ENCODE measurements around the gene WNT7A. TPM values are rescaled to one million over a fixed set of nuclear protein-coding genes. Genes with fewer than 3 reads are reported as not detected.

The WNT7A gene
- polyA plus RNA-seq, 2 donors, result 0.09 to 0.37 TPM

- WGBS, 2 donors, result 77 to 83% methylated on average over 5 of the region's 5 CpGs
- Histone ChIP-seq H3K27ac (ENCODE audit: low read depth in 2 of 2, low read length in 1 of 2) (no peak overlapping the region), H3K4me3 (ENCODE audit: low read depth in 1 of 2, low read length in 2 of 2) (no peak overlapping the region), H3K9me3 (ENCODE audit: control insufficient read depth in 2 of 2, insufficient read depth in 1 of 2, low read depth in 1 of 2, low read length in 1 of 2) (no peaks in the 10 kb centered on the region), H3K27me3 (ENCODE audit: control insufficient read depth in 1 of 2, insufficient read depth in 2 of 2, low read length in 2 of 2) (no peaks in the 10 kb centered on the region), H3K4me1 (ENCODE audit: control insufficient read depth in 2 of 2, insufficient read depth in 2 of 2, low read length in 1 of 2) (no peaks in the 10 kb centered on the region), H3K36me3 (ENCODE audit: control insufficient read depth in 2 of 2, insufficient read depth in 2 of 2, low read length in 1 of 2) (no peaks in the 10 kb centered on the region)
Measured at GRCh38 chr3:13843351-13843750, 36.5 kb downstream of the WNT7A start.

- Histone ChIP-seq H3K9me3 (ENCODE audit: control insufficient read depth in 2 of 2, insufficient read depth in 1 of 2, low read depth in 1 of 2, low read length in 1 of 2) (no peaks in the 10 kb centered on the region), H3K4me3 (ENCODE audit: low read depth in 1 of 2, low read length in 2 of 2) (no peak overlapping the region), H3K27ac (ENCODE audit: low read depth in 2 of 2, low read length in 1 of 2) (no peak overlapping the region), H3K4me1 (ENCODE audit: control insufficient read depth in 2 of 2, insufficient read depth in 2 of 2, low read length in 1 of 2) (no peaks in the 10 kb centered on the region), H3K36me3 (ENCODE audit: control insufficient read depth in 2 of 2, insufficient read depth in 2 of 2, low read length in 1 of 2) (no peaks in the 10 kb centered on the region), H3K27me3 (ENCODE audit: control insufficient read depth in 1 of 2, insufficient read depth in 2 of 2, low read length in 2 of 2) (no peaks in the 10 kb centered on the region)
- 82 to 86% methylated on average over 4 of the region's 4 CpGs for WGBS, 2 donors
Measured at GRCh38 chr3:13842226-13842625, 37.6 kb downstream of the WNT7A start.

DNA sequence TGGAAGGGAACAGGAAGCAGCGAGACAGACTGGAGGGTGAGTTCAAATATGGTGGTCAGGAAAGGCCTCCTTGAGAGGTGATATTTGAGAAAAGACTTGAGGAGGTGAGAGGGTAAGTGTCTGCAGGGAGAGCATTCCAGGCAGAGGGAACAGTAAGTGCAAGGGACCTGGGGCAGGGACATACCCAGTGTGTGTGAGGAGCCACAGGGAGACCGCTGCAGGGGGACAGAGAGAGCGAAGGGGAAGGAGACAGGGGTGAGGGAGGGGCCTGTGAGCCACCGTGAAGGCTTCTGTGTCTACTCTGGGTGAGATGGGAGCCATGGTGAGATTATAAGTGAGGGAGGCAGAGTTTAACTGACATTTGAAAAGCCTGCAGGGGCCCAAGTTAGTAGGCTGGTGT lies 38.0 kb downstream of the WNT7A start:
- Histone ChIP-seq H3K27me3 (ENCODE audit: control insufficient read depth in 1 of 2, insufficient read depth in 2 of 2, low read length in 2 of 2) (no peaks in the 10 kb centered on the region), H3K36me3 (ENCODE audit: control insufficient read depth in 2 of 2, insufficient read depth in 2 of 2, low read length in 1 of 2) (no peaks in the 10 kb centered on the region), H3K4me3 (ENCODE audit: low read depth in 1 of 2, low read length in 2 of 2) (no peak overlapping the region), H3K4me1 (ENCODE audit: control insufficient read depth in 2 of 2, insufficient read depth in 2 of 2, low read length in 1 of 2) (peaks cover 0 to 3% of the 10 kb centered on the region in 2 donors), H3K9me3 (ENCODE audit: control insufficient read depth in 2 of 2, insufficient read depth in 1 of 2, low read depth in 1 of 2, low read length in 1 of 2) (no peaks in the 10 kb centered on the region), H3K27ac (ENCODE audit: low read depth in 2 of 2, low read length in 1 of 2) (no peak overlapping the region)
- 79 to 81% methylated on average over 4 of the region's 4 CpGs for WGBS, 2 donors

GRCh38 chr3:13841141-13841540 lies 38.7 kb downstream of the WNT7A start:
- Histone ChIP-seq H3K4me3 (ENCODE audit: low read depth in 1 of 2, low read length in 2 of 2) (no peak overlapping the region), H3K36me3 (ENCODE audit: control insufficient read depth in 2 of 2, insufficient read depth in 2 of 2, low read length in 1 of 2) (no peaks in the 10 kb centered on the region), H3K27ac (ENCODE audit: low read depth in 2 of 2, low read length in 1 of 2) (no peak overlapping the region), H3K4me1 (ENCODE audit: control insufficient read depth in 2 of 2, insufficient read depth in 2 of 2, low read length in 1 of 2) (peaks cover 0 to 6% of the 10 kb centered on the region in 2 donors), H3K9me3 (ENCODE audit: control insufficient read depth in 2 of 2, insufficient read depth in 1 of 2, low read depth in 1 of 2, low read length in 1 of 2) (no peaks in the 10 kb centered on the region), H3K27me3 (ENCODE audit: control insufficient read depth in 1 of 2, insufficient read depth in 2 of 2, low read length in 2 of 2) (no peaks in the 10 kb centered on the region)
- WGBS, 2 donors, result 76 to 80% methylated on average over 8 of the region's 8 CpGs

- Histone ChIP-seq H3K36me3 (ENCODE audit: control insufficient read depth in 2 of 2, insufficient read depth in 2 of 2, low read length in 1 of 2) (no peaks in the 10 kb centered on the region), H3K9me3 (ENCODE audit: control insufficient read depth in 2 of 2, insufficient read depth in 1 of 2, low read depth in 1 of 2, low read length in 1 of 2) (no peaks in the 10 kb centered on the region), H3K4me1 (ENCODE audit: control insufficient read depth in 2 of 2, insufficient read depth in 2 of 2, low read length in 1 of 2) (peaks cover 0 to 6% of the 10 kb centered on the region in 2 donors), H3K27me3 (ENCODE audit: control insufficient read depth in 1 of 2, insufficient read depth in 2 of 2, low read length in 2 of 2) (no peaks in the 10 kb centered on the region), H3K4me3 (ENCODE audit: low read depth in 1 of 2, low read length in 2 of 2) (no peak overlapping the region), H3K27ac (ENCODE audit: low read depth in 2 of 2, low read length in 1 of 2) (no peak overlapping the region)
- 82 to 87% methylated on average over 2 of the region's 2 CpGs for WGBS, 2 donors
Measured at GRCh38 chr3:13840456-13840855, 39.4 kb downstream of the WNT7A start.

DNA sequence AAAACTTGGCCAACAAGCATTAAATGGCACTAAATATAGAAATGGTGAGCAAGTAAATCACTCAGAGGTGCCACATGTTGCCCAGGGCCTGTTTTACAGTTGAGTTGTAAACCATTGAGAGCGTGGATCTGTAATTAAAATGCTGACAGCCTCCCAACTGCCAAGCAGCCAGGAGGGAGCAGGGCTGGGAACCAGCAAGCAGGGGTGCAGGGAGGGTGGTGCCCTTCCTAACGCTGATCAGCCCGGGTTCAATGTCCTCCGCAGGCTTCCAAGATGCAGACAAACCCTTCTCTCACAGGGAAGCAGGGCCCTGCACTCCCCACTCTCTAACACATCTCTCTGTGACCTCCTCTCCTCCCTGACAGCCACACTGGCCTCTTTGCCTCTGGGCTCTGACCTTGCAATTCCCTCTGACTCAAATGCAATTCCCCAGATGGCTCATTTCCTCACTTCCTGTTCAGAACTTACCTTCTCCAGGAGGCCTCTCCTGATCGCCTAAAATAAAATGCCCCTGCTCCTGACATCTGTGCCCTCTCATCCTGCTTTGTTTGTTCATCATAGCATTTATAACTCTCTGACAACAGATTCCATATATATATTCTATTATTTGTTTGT lies 40.0 kb downstream of the WNT7A start:
- Histone ChIP-seq H3K27me3 (ENCODE audit: control insufficient read depth in 1 of 2, insufficient read depth in 2 of 2, low read length in 2 of 2) (peaks cover 0 to 3% of the 10 kb centered on the region in 2 donors), H3K27ac (ENCODE audit: low read depth in 2 of 2, low read length in 1 of 2) (no peak overlapping the region), H3K9me3 (ENCODE audit: control insufficient read depth in 2 of 2, insufficient read depth in 1 of 2, low read depth in 1 of 2, low read length in 1 of 2) (no peaks in the 10 kb centered on the region), H3K4me1 (ENCODE audit: control insufficient read depth in 2 of 2, insufficient read depth in 2 of 2, low read length in 1 of 2) (peaks cover 0 to 6% of the 10 kb centered on the region in 2 donors), H3K36me3 (ENCODE audit: control insufficient read depth in 2 of 2, insufficient read depth in 2 of 2, low read length in 1 of 2) (no peaks in the 10 kb centered on the region), H3K4me3 (ENCODE audit: low read depth in 1 of 2, low read length in 2 of 2) (no peak overlapping the region)
- 35 to 49% methylated on average over 5 of the region's 5 CpGs for WGBS, 2 donors

DNA sequence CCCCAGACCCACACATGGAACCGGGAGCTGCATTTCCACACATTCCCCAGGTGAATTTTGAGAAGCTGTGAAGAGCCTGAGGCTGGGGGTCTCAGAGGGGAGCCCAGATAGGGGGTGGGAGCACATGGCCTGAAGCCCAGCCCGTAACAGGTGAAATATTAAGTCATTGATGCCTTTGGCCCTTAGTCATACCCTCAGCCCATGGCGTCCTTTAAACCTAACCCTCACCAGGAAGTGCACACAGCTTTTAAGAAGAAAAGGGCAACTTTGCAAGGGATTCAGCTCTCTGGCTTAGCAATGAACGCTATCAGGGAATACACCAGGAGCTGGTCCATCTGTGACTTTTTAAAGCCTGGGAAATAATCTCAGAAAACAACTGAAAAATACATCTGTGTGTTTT lies 40.6 kb downstream of the WNT7A start:
- no peaks in the 10 kb centered on the region for H3K9me3 ChIP-seq (ENCODE audit: control insufficient read depth in 2 of 2, insufficient read depth in 1 of 2, low read depth in 1 of 2, low read length in 1 of 2)
- H3K27me3 ChIP-seq (ENCODE audit: control insufficient read depth in 1 of 2, insufficient read depth in 2 of 2, low read length in 2 of 2), result peaks cover 0 to 3% of the 10 kb centered on the region in 2 donors
- peaks cover 0 to 6% of the 10 kb centered on the region in 2 donors for H3K4me1 ChIP-seq (ENCODE audit: control insufficient read depth in 2 of 2, insufficient read depth in 2 of 2, low read length in 1 of 2)
- no peak overlapping the region for H3K4me3 ChIP-seq (ENCODE audit: low read depth in 1 of 2, low read length in 2 of 2)
- no peaks in the 10 kb centered on the region for H3K36me3 ChIP-seq (ENCODE audit: control insufficient read depth in 2 of 2, insufficient read depth in 2 of 2, low read length in 1 of 2)
- whole genome bisulfite sequencing, 2 donors, result 56 to 62% methylated on average over 4 of the region's 4 CpGs
- H3K27ac ChIP-seq (ENCODE audit: low read depth in 2 of 2, low read length in 1 of 2), result no peak overlapping the region

- Histone ChIP-seq H3K9me3 (ENCODE audit: control insufficient read depth in 2 of 2, insufficient read depth in 1 of 2, low read depth in 1 of 2, low read length in 1 of 2) (no peaks in the 10 kb centered on the region), H3K27me3 (ENCODE audit: control insufficient read depth in 1 of 2, insufficient read depth in 2 of 2, low read length in 2 of 2) (peaks cover 0 to 3% of the 10 kb centered on the region in 2 donors), H3K4me3 (ENCODE audit: low read depth in 1 of 2, low read length in 2 of 2) (no peak overlapping the region), H3K4me1 (ENCODE audit: control insufficient read depth in 2 of 2, insufficient read depth in 2 of 2, low read length in 1 of 2) (peaks cover 0 to 8% of the 10 kb centered on the region in 2 donors), H3K36me3 (ENCODE audit: control insufficient read depth in 2 of 2, insufficient read depth in 2 of 2, low read length in 1 of 2) (no peaks in the 10 kb centered on the region), H3K27ac (ENCODE audit: low read depth in 2 of 2, low read length in 1 of 2) (no peak overlapping the region)
- 82 to 84% methylated on average over 4 of the region's 4 CpGs for WGBS, 2 donors
Measured at GRCh38 chr3:13838421-13838820, 41.5 kb downstream of the WNT7A start.

DNA sequence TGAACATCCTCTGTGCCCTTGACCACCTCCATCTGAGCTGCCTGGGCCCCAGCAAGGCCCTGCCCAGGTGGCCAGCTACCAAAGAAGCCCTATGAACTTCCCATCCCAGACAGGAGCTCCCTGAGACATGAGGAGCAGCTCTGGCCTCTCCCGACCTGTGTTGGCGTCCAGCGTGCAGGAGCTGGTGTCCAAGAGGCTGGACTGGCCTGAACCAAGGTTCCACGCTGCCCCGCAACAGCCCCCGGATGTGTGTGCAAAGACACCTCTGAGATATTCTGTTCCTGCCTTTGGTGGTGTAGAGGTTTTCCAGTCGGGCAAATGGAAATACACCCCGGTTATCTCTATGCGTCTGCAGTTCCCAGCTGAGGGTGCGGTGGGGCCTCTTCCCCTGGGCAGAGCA lies 42.1 kb downstream of the WNT7A start:
- 81 to 91% methylated on average over 10 of the region's 10 CpGs for WGBS, 2 donors
- no peaks in the 10 kb centered on the region for H3K36me3 ChIP-seq (ENCODE audit: control insufficient read depth in 2 of 2, insufficient read depth in 2 of 2, low read length in 1 of 2)

More for the DNA sequence above, 42.1 kb downstream of the WNT7A start:
- no peak overlapping the region for H3K4me3 ChIP-seq (ENCODE audit: low read depth in 1 of 2, low read length in 2 of 2)
- no peaks in the 10 kb centered on the region for H3K9me3 ChIP-seq (ENCODE audit: control insufficient read depth in 2 of 2, insufficient read depth in 1 of 2, low read depth in 1 of 2, low read length in 1 of 2)
- peaks cover 0 to 8% of the 10 kb centered on the region in 2 donors for H3K4me1 ChIP-seq (ENCODE audit: control insufficient read depth in 2 of 2, insufficient read depth in 2 of 2, low read length in 1 of 2)
- H3K27ac ChIP-seq (ENCODE audit: low read depth in 2 of 2, low read length in 1 of 2), result no peak overlapping the region
- peaks cover 0 to 3% of the 10 kb centered on the region in 2 donors for H3K27me3 ChIP-seq (ENCODE audit: control insufficient read depth in 1 of 2, insufficient read depth in 2 of 2, low read length in 2 of 2)
